Measurements from ENCODE around the gene UNC13D.

The UNC13D gene

GRCh38 chr17:75821552-75821951 is 22.7 kb downstream of the UNC13D start:
- H3K9me3 ChIP-seq (replicated peaks; ENCODE audit: insufficient read depth, low read length), result no peaks in the 10 kb centered on the region

GRCh38 chr17:75820094-75821080 is 23.8 kb downstream of the UNC13D start:
- no peak for DNase-seq
- no peak overlapping the region for H3K4me2 ChIP-seq (ENCODE audit: low read depth, low read length)
- no peaks in the 10 kb centered on the region for H3K36me3 ChIP-seq (replicated peaks; ENCODE audit: insufficient read depth, low read length)
- H2AFZ ChIP-seq (ENCODE audit: low read length), result no peak overlapping the region
- H3K27me3 ChIP-seq (replicated peaks; ENCODE audit: insufficient read depth, low read length), result no peaks in the 10 kb centered on the region
- no peak overlapping the region for H3K27ac ChIP-seq (ENCODE audit: low read length)
- no peaks in the 10 kb centered on the region for H3K9me3 ChIP-seq (replicated peaks; ENCODE audit: insufficient read depth, low read length)
- no peak for TF ChIP-seq EZH2 (optimal IDR thresholded peaks at IDR 0.05; ENCODE audit: low read depth, low read length)
- no peak for TF ChIP-seq EZH2phosphoT487 (IDR thresholded peaks at IDR 0.05; ENCODE audit: low read length)
- TF ChIP-seq CTCF (IDR thresholded peaks at IDR 0.05; ENCODE audit: low read length), result no peak
- H3K9me2 ChIP-seq (replicated peaks; ENCODE audit: insufficient read depth, low read length), result no peaks in the 10 kb centered on the region
- no peaks in the 10 kb centered on the region for H3K79me2 ChIP-seq (ENCODE audit: low read length)
- no peaks in the 10 kb centered on the region for H4K20me1 ChIP-seq (ENCODE audit: insufficient read depth, low read length)
- no peak overlapping the region for H3K9ac ChIP-seq (ENCODE audit: low read length)
- H3K4me1 ChIP-seq (ENCODE audit: low read length), result peaks cover 9% of the 10 kb centered on the region
- no peak overlapping the region for H3K4me3 ChIP-seq (ENCODE audit: low read length)
- H3F3A ChIP-seq (ENCODE audit: insufficient read depth, low read length), result no peaks in the 10 kb centered on the region; the same call in 1 of the 2 replicates

More at GRCh38 chr17:75821552-75821951, 22.7 kb downstream of the UNC13D start:
- no peak overlapping the region for H2AFZ ChIP-seq (ENCODE audit: low read length)
- TF ChIP-seq EZH2phosphoT487 (IDR thresholded peaks at IDR 0.05; ENCODE audit: low read length) (no peak), CTCF (IDR thresholded peaks at IDR 0.05; ENCODE audit: low read length) (no peak), EZH2 (optimal IDR thresholded peaks at IDR 0.05; ENCODE audit: low read depth, low read length) (no peak)
- no peak overlapping the region for H3K27ac ChIP-seq (ENCODE audit: low read length)
- H3K4me2 ChIP-seq (ENCODE audit: low read depth, low read length), result no peak overlapping the region
- no peaks in the 10 kb centered on the region for H3K79me2 ChIP-seq (ENCODE audit: low read length)
- no peaks in the 10 kb centered on the region; the same call in 1 of the 2 replicates for H3F3A ChIP-seq (ENCODE audit: insufficient read depth, low read length)
- H3K9me2 ChIP-seq (replicated peaks; ENCODE audit: insufficient read depth, low read length), result no peaks in the 10 kb centered on the region
- DNase-seq, result no peak
- H4K20me1 ChIP-seq (ENCODE audit: insufficient read depth, low read length), result no peaks in the 10 kb centered on the region
- no peak overlapping the region for H3K9ac ChIP-seq (ENCODE audit: low read length)
- H3K4me1 ChIP-seq (ENCODE audit: low read length), result peaks cover 9% of the 10 kb centered on the region
- no peaks in the 10 kb centered on the region for H3K27me3 ChIP-seq (replicated peaks; ENCODE audit: insufficient read depth, low read length)
- no peak overlapping the region for H3K4me3 ChIP-seq (ENCODE audit: low read length)
- no peaks in the 10 kb centered on the region for H3K36me3 ChIP-seq (replicated peaks; ENCODE audit: insufficient read depth, low read length)

GRCh38 chr17:75819678-75820077 is 24.5 kb downstream of the UNC13D start:
- no peaks in the 10 kb centered on the region for H3K9me2 ChIP-seq (replicated peaks; ENCODE audit: insufficient read depth, low read length)
- H3K4me2 ChIP-seq (ENCODE audit: low read depth, low read length), result no peak overlapping the region
- TF ChIP-seq EZH2phosphoT487 (IDR thresholded peaks at IDR 0.05; ENCODE audit: low read length), result no peak
- TF ChIP-seq CTCF (IDR thresholded peaks at IDR 0.05; ENCODE audit: low read length), result no peak
- no peak for TF ChIP-seq EZH2 (optimal IDR thresholded peaks at IDR 0.05; ENCODE audit: low read depth, low read length)
- DNase-seq, result no peak
- no peaks in the 10 kb centered on the region for H3K79me2 ChIP-seq (ENCODE audit: low read length)
- no peaks in the 10 kb centered on the region; the same call in 1 of the 2 replicates for H3F3A ChIP-seq (ENCODE audit: insufficient read depth, low read length)
- no peak overlapping the region for H3K27ac ChIP-seq (ENCODE audit: low read length)
- H3K4me1 ChIP-seq (ENCODE audit: low read length), result peaks cover 9% of the 10 kb centered on the region
- H4K20me1 ChIP-seq (ENCODE audit: insufficient read depth, low read length), result no peaks in the 10 kb centered on the region
- H3K4me3 ChIP-seq (ENCODE audit: low read length), result no peak overlapping the region
- no peak overlapping the region for H3K9ac ChIP-seq (ENCODE audit: low read length)
- H3K9me3 ChIP-seq (replicated peaks; ENCODE audit: insufficient read depth, low read length), result no peaks in the 10 kb centered on the region
- H2AFZ ChIP-seq (ENCODE audit: low read length), result no peak overlapping the region
- H3K27me3 ChIP-seq (replicated peaks; ENCODE audit: insufficient read depth, low read length), result no peaks in the 10 kb centered on the region
- H3K36me3 ChIP-seq (replicated peaks; ENCODE audit: insufficient read depth, low read length), result no peaks in the 10 kb centered on the region

All from MM.1S (cell line).